NCI-H82 treated with DMSO at 0.1 percent for 48 hours (cell line): ENCODE measurements around the gene KCNT2.

Source experiments
- DNase-seq: peaks from one replicate; lab custom pipeline; 2025; ENCODE audit not compliant: unreplicated experiment; lab: John Stamatoyannopoulos, UW

KCNT2 gene

GRCh38 chr1:196207612-196208217 lies 400.5 kb downstream of the KCNT2 start:
- no peak for DNase-seq

- no peak for DNase-seq
These were observed 402.4 kb downstream of the KCNT2 start for GRCh38 chr1:196205882-196206281.

DNA sequence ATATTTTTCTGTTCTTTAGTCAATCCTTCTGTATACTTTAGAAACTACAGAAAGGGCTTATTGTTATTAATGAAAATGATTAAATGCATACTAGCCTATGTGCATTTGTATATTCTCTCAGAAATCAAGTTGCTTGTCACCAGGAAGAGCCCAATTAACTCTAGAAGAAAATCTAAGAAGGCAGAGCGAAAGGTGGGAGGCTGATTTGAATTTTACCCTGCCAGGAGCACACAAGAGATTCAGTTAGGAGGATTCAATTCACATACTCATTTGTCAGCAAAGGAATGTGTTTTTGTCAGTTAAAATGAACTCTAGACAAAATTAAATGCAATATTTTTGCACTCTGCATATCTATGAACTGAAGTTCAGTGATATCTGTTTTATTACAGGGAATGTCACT lies 411.8 kb downstream of the KCNT2 start:
- no peak for DNase-seq

GRCh38 chr1:196193896-196194559 lies 414.2 kb downstream of the KCNT2 start:
- DNase-seq: no peak

DNA sequence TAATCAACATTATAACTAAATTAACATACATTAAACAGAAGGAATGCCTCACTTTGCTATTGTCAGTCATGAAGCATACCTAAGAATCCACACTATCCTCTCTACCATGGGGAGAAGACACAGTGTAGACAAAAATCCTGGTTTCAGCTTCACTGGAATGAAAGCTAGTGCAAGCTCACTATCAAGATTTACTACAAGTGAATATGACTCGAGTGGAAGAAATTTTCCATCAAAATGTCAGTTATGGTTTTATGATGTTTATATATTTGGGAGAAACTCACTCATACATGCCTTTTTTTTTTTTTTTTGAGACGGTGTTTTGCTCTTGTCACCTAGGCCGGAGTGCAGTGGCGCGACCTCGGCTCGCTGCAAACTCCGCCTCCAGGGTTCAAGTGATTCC lies 424.3 kb downstream of the KCNT2 start:
- no peak for DNase-seq

DNA sequence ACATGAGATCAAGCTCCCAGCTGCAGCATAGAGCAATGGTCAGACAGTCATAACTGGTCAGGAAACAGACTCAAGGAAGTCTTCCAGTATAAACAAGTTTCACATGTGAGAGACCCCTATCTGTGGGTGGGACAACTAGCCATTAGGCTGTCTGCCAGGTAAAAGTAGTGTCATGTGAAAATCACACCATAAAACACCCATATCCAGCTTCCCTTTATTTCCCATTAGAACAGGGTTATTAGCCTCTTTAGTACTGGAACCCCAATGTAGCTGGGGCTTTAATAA lies 426.7 kb downstream of the KCNT2 start:
- DNase-seq: no peak

DNA sequence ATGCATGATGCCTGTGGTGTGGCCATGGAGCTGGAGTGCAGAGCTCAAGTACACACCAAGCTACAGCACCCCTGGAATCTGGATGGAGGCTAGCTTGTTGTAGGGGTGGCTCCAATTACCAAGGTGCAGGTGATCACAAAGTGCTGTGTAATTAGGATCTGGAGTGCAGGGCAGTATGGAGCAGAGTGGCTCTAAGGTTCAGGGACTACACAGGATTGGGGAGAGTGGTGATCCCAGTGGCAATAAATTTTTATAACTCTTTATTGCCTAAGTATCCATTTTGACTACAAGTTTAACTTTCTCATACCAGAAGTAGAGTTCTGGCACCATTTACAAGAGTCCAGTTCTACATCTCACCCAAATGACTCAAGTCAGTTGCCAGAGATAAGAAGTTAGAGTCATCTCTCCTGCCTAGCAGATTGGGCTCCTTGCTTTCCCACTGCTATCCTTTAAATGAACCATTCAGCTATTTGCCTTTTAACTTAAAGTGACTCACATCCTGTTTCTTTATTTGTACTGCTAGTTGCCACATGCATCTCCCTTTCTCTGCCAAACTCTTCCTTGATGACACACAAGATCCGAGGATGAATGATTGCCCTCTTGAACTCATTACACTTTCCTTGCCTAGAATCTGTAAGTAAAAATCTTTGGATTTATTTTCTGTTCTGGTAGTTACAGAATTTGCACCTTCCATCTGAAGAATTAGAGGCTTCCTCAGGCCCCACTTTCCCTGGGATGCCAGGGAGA lies 427.2 kb downstream of the KCNT2 start:
- no peak for DNase-seq

DNA sequence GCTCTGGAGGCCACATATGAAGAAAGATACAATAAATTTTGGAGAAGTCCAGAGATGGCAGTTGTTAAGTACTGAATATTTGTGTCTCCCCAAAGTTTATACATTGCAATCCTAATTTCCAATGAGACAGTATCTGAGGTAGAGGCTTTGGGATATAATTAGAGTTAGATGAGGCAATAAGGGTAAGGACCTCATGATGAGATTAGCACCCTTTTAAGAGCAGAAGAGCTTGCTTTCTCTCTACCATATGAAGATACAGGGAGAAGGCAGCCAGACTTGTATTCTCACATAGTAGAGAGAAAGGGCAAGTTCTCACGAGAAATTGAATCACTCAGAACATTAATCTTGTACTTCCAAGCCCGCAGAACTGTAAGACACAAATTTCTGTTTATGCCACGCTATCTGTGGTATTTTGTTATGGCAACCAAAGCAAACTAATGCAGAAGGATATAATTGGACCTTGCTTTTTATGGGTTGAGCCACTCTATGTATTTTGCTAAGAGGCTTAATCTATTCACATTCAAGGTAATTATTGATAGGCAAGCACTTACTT lies 430.1 kb downstream of the KCNT2 start:
- no peak for DNase-seq
